GM23338 (cell line): ENCODE data around the gene TMEM154. TPM values are rescaled to one million over a fixed set of nuclear protein-coding genes. Genes with fewer than 3 reads are reported as not detected.

Source experiments
- ATAC-seq: fragments of 200-7000 bp; cut with Tn5 transposase; 3 replicates; pipeline ENCODE4 v1.9.1; 2020
- DNase-seq: peaks from one replicate; pipeline ENCODE4 v3.0.0-alpha.2; 2015; ENCODE audit warnings: low spot score
- H2AFZ ChIP-seq: fragments of 200-600 bp; sonication (generic); 2 replicates; pipeline ENCODE4 v1.8.0; 2016; ENCODE audit warnings: antibody characterized with exemption, mild to moderate bottlenecking, moderate library complexity
- H3F3A ChIP-seq: fragments of 200-600 bp; sonication (generic); replicated peaks from 2 replicates; pipeline ENCODE4 v1.8.0; 2017; ENCODE audit warnings: antibody characterized with exemption, mixed run types, low read depth
- H3K27ac ChIP-seq: fragments of 200-600 bp; sonication (generic); 2 replicates; pipeline ENCODE4 v1.6.1; 2016; ENCODE audit warnings: low read depth
- H3K27me3 ChIP-seq: fragments of 200-600 bp; sonication (generic); 2 replicates; pipeline ENCODE4 v1.8.0; 2016; ENCODE audit warnings: mild to moderate bottlenecking, mixed run types, moderate library complexity; ENCODE audit not compliant: insufficient read depth
- H3K36me3 ChIP-seq: fragments of 200-600 bp; sonication (generic); 2 replicates; pipeline ENCODE4 v1.8.0; 2016; ENCODE audit warnings: mild to moderate bottlenecking; ENCODE audit not compliant: insufficient read depth
- H3K4me1 ChIP-seq: fragments of 200-600 bp; sonication (generic); 2 replicates; pipeline ENCODE4 v1.8.0; 2016; ENCODE audit warnings: mild to moderate bottlenecking, moderate library complexity; ENCODE audit not compliant: insufficient read depth
- H3K4me2 ChIP-seq: fragments of 200-600 bp; sonication (generic); 2 replicates; pipeline ENCODE4 v1.7.1; 2017; ENCODE audit warnings: mixed run types
- H3K4me3 ChIP-seq: fragments of 200-600 bp; sonication (generic); 2 replicates; pipeline ENCODE4 v1.6.1; 2016; ENCODE audit warnings: mixed run types
- H3K79me2 ChIP-seq: fragments of 200-600 bp; sonication (generic); replicated peaks from 2 replicates; pipeline ENCODE4 v1.8.0; 2017; ENCODE audit warnings: mild to moderate bottlenecking; ENCODE audit not compliant: insufficient read depth
- H3K9me2 ChIP-seq: fragments of 200-600 bp; sonication (generic); 2 replicates; pipeline ENCODE4 v1.8.0; 2017; ENCODE audit not compliant: insufficient read depth
- H4K20me1 ChIP-seq: fragments of 200-600 bp; sonication (generic); replicated peaks from 2 replicates; pipeline ENCODE4 v1.8.0; 2017; ENCODE audit warnings: mild to moderate bottlenecking; ENCODE audit not compliant: insufficient read depth
- H3K27ac Mint-ChIP-seq: 2 replicates; pipeline ENCODE4 v1.8.0; 2020; ENCODE audit warnings: inconsistent platforms, mild to moderate bottlenecking, moderate library complexity, mixed read lengths
- H3K27me3 Mint-ChIP-seq: 3 replicates; pipeline ENCODE4 v1.8.0; 2022; ENCODE audit warnings: low read depth, mild to moderate bottlenecking, moderate library complexity, mixed read lengths, inconsistent platforms; ENCODE audit not compliant: insufficient read depth, poor library complexity
- H3K36me3 Mint-ChIP-seq: 3 replicates; pipeline ENCODE4 v1.8.0; 2021; ENCODE audit warnings: low read depth, mild to moderate bottlenecking, inconsistent platforms, moderate library complexity, mixed read lengths
- H3K4me1 Mint-ChIP-seq: 3 replicates; pipeline ENCODE4 v1.8.0; 2020; ENCODE audit warnings: mild to moderate bottlenecking, inconsistent platforms, mixed read lengths
- H3K4me3 Mint-ChIP-seq: 3 replicates; pipeline ENCODE4 v1.8.0; 2021; ENCODE audit warnings: moderate library complexity, mild to moderate bottlenecking, inconsistent platforms, mixed read lengths
- H3K9me3 Mint-ChIP-seq: 3 replicates; pipeline ENCODE4 v1.8.0; 2020; ENCODE audit warnings: moderate library complexity, mild to moderate bottlenecking, inconsistent platforms, mixed read lengths
- CREB1 ChIP-seq: fragments of 250-450 bp; sonication (Bioruptor Pico); IDR thresholded peaks from 2 replicates; pipeline ENCODE4 v1.5.0; 2020; ENCODE audit warnings: low read depth, mild to moderate bottlenecking, moderate library complexity
- CTCF ChIP-seq, 2 experiments: fragments of 200-600 bp in 1 of 2; sonication (generic) in 1 of 2; conservative IDR thresholded peaks; 2 replicates each; pipeline versions ENCODE4 v1.5.1 to v1.6.1; 2016 to 2017; ENCODE audit warnings: antibody characterized with exemption in 2 of 2, low read depth in 2 of 2, mild to moderate bottlenecking in 2 of 2, moderate library complexity in 1 of 2
- ETS1 ChIP-seq: IDR thresholded peaks from 2 replicates; pipeline ENCODE4 v1.6.1; 2016; ENCODE audit warnings: antibody characterized with exemption
- EZH2 ChIP-seq: fragments of 200-600 bp; sonication (generic); IDR thresholded peaks from one replicate; pipeline ENCODE4 v1.8.0; 2017; ENCODE audit warnings: antibody characterized with exemption, mild to moderate bottlenecking, low read depth; ENCODE audit not compliant: unreplicated experiment
- JUNB ChIP-seq: IDR thresholded peaks from one replicate; pipeline ENCODE4 v1.6.1; 2016; ENCODE audit warnings: antibody characterized with exemption; ENCODE audit not compliant: unreplicated experiment
- POLR2AphosphoS5 ChIP-seq: IDR thresholded peaks from 2 replicates; pipeline ENCODE4 v1.6.1; 2016; ENCODE audit warnings: antibody characterized with exemption, low read depth
- ZNF114 ChIP-seq: fragments of 250-450 bp; sonication (Bioruptor Pico); IDR thresholded peaks from 2 replicates; pipeline ENCODE4 v1.5.0; 2020; ENCODE audit warnings: mild to moderate bottlenecking, moderate library complexity
- ZNF462 ChIP-seq: fragments of 250-450 bp; sonication (Bioruptor Pico); IDR thresholded peaks from 2 replicates; pipeline ENCODE4 v1.5.0; 2020; ENCODE audit warnings: mild to moderate bottlenecking, moderate library complexity
- polyA plus RNA-seq: library from polyadenylated mRNA; unstranded; fragments of >200 nt; fragmentation: Nextera tagmentation; extraction: Ambion mirVana; gene quantifications from 2 replicates; pipeline ENCODE4 v1.2.1, GENCODE V29; 2016
- total RNA-seq: library from RNA; depleted of rRNA; stranded (reverse); fragments of >200 nt; shearing (Covaris generic); gene quantifications from 2 replicates; pipeline ENCODE4 v1.2.3, GENCODE V29; 2014

TMEM154 gene
- total and polyA plus RNA-seq, 2 experiments from 2014 or later: 1.0 to 1.7 TPM

- TF ChIP-seq ZNF462 (CRISPR knock-in tag): no peak
- TF ChIP-seq POLR2AphosphoS5: no peak
Measured at GRCh38 chr4:152605641-152606335, 74.0 kb downstream of the TMEM154 start (continued).

- Mint-ChIP-seq H3K27me3 (peaks cover 13% of the 10 kb centered on the region), H3K36me3 (peaks cover 9% of the 10 kb centered on the region; the same call in 2 of the 3 replicates), H3K9me3 (peaks cover 14% of the 10 kb centered on the region), H3K4me3 (no peak overlapping the region), H3K4me1 (peaks cover 36% of the 10 kb centered on the region), H3K27ac (peak overlapping the region; percentile 23; the same call in 1 of the 2 replicates)
- Histone ChIP-seq H2AFZ (peak overlapping the region; percentile 63), H3K27me3 (no peaks in the 10 kb centered on the region), H3K27ac (no peak overlapping the region), H3K4me2 (no peak overlapping the region), H3K36me3 (no peaks in the 10 kb centered on the region), H3K79me2 (no peaks in the 10 kb centered on the region), H3F3A (no peaks in the 10 kb centered on the region), H4K20me1 (no peaks in the 10 kb centered on the region), H3K9me2 (no peaks in the 10 kb centered on the region), H3K4me3 (no peak overlapping the region), H3K4me1 (peaks cover 20% of the 10 kb centered on the region)
- DNase-seq (peak; percentile 62), ATAC-seq (peak; percentile 79)
- TF ChIP-seq CTCF (conservative IDR thresholded peaks at IDR 0.05; ENCODE audit: low read depth in 2 of 2) (no peak), CREB1 (CRISPR knock-in tag) (no peak), POLR2AphosphoS5 (no peak), JUNB (no peak), EZH2 (no peak), ZNF114 (CRISPR knock-in tag) (no peak), ETS1 (no peak)
Measured at GRCh38 chr4:152605031-152605430, 74.8 kb downstream of the TMEM154 start.
